KMS-11 (cell line): ENCODE measurements around the gene THUMPD2.

Source experiments
- H2AFZ ChIP-seq: fragments of 200-600 bp; sonication (generic); 2 replicates; pipeline ENCODE4 v1.6.1; 2016; ENCODE audit warnings: antibody characterized with exemption, mixed run types, low read depth
- H3K27ac ChIP-seq: fragments of 200-600 bp; sonication (generic); 2 replicates; pipeline ENCODE4 v1.6.1; 2016; ENCODE audit warnings: mild to moderate bottlenecking, mixed run types
- H3K27me3 ChIP-seq: fragments of 200-600 bp; sonication (generic); 2 replicates; pipeline ENCODE4 v1.6.1; 2017; ENCODE audit warnings: mild to moderate bottlenecking, low read depth, mixed run types, moderate library complexity; ENCODE audit not compliant: insufficient read depth
- H3K36me3 ChIP-seq: fragments of 200-600 bp; sonication (generic); 2 replicates; pipeline ENCODE4 v1.6.1; 2017; ENCODE audit warnings: mild to moderate bottlenecking, mixed run types; ENCODE audit not compliant: insufficient read depth
- H3K4me1 ChIP-seq: fragments of 200-600 bp; sonication (generic); 2 replicates; pipeline ENCODE4 v1.6.1; 2016; ENCODE audit warnings: mild to moderate bottlenecking, low read depth, mixed run types; ENCODE audit not compliant: poor library complexity, severe bottlenecking
- H3K4me2 ChIP-seq: fragments of 200-600 bp; sonication (generic); 2 replicates; pipeline ENCODE4 v1.7.0; 2016; ENCODE audit warnings: mild to moderate bottlenecking, mixed run types
- H3K4me3 ChIP-seq: fragments of 200-600 bp; sonication (generic); IDR thresholded peaks from 2 replicates; pipeline ENCODE4 v1.6.1; 2017; ENCODE audit warnings: low read depth, low read length, mixed read lengths; ENCODE audit not compliant: insufficient read depth
- H3K79me2 ChIP-seq: fragments of 200-600 bp; sonication (generic); 2 replicates; pipeline ENCODE4 v1.6.1; 2016; ENCODE audit warnings: low read depth, mixed run types; ENCODE audit not compliant: insufficient read depth
- H3K9ac ChIP-seq: fragments of 200-600 bp; sonication (generic); 2 replicates; pipeline ENCODE4 v1.6.1; 2016; ENCODE audit warnings: mild to moderate bottlenecking, mixed run types
- H4K20me1 ChIP-seq: fragments of 200-600 bp; sonication (generic); 2 replicates; pipeline ENCODE4 v1.6.1; 2016; ENCODE audit warnings: mild to moderate bottlenecking, mixed run types; ENCODE audit not compliant: insufficient read depth
- TF ChIP-seq, protein P1 (sequence below): fragments of 200-600 bp; sonication (generic); conservative IDR thresholded peaks from 2 replicates; pipeline ENCODE4 v1.6.1; 2017; ENCODE audit warnings: low read depth, mild to moderate bottlenecking, antibody characterized with exemption, low read length, moderate library complexity, mixed read lengths

THUMPD2 gene

DNA sequence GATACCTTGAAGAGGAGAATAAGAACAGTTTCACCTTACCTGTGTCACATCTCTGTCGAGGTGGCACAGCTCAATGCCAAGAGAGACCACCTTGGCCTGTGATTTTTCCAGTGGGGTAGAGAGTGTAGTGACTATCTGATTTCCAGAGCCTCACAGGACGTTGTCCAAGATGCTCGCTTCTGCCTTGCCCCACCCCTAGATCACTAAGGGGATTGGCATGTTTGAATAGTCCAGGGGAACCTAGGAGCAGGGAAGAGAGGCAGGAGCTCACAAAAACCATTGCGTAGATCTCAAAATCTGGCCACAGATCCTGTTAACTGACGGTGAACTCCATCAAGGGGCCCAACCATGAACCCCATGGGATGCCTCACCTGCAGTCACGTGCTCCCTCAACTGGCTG lies 89.2 kb downstream of the THUMPD2 start:
- H3K27ac ChIP-seq = no peak overlapping the region
- H3K36me3 ChIP-seq = no peaks in the 10 kb centered on the region
- no peaks in the 10 kb centered on the region for H3K4me1 ChIP-seq
- no peak overlapping the region for H3K4me3 ChIP-seq
- H3K9ac ChIP-seq = no peak overlapping the region
- TF ChIP-seq, protein P1, sequence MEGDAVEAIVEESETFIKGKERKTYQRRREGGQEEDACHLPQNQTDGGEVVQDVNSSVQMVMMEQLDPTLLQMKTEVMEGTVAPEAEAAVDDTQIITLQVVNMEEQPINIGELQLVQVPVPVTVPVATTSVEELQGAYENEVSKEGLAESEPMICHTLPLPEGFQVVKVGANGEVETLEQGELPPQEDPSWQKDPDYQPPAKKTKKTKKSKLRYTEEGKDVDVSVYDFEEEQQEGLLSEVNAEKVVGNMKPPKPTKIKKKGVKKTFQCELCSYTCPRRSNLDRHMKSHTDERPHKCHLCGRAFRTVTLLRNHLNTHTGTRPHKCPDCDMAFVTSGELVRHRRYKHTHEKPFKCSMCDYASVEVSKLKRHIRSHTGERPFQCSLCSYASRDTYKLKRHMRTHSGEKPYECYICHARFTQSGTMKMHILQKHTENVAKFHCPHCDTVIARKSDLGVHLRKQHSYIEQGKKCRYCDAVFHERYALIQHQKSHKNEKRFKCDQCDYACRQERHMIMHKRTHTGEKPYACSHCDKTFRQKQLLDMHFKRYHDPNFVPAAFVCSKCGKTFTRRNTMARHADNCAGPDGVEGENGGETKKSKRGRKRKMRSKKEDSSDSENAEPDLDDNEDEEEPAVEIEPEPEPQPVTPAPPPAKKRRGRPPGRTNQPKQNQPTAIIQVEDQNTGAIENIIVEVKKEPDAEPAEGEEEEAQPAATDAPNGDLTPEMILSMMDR = no peak
- no peaks in the 10 kb centered on the region for H3K79me2 ChIP-seq
- H3K4me2 ChIP-seq = no peak overlapping the region
- H4K20me1 ChIP-seq = no peaks in the 10 kb centered on the region
- no peaks in the 10 kb centered on the region for H3K27me3 ChIP-seq
- no peak overlapping the region for H2AFZ ChIP-seq

DNA sequence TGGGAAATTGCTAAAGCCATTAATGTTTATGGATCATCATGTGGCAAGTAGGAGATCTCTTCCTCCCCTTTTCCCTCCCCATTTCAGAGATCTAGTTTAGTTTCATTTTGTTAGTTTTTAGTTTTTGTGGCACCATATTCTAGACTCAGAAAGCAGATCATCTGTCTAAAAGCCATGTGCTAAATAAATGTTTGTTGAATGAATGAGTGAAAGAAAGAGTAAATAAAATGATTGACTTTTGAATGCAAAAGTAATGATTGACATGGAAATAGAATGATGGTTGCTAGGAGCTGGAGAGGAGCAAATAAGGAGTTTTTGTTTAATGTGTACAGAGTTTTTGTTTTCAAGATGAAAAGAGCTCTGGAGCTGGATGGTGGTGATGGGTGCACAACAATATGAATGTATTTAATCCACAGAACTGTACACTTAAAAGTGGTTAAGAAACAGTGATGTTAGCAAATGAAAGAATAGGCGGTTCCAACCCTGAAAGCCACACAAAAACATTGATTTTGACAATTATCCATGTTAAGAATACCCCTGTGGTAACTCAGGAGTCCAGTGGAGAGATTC lies 89.7 kb downstream of the THUMPD2 start:
- Histone ChIP-seq H3K4me2 (no peak overlapping the region), H3K36me3 (no peaks in the 10 kb centered on the region), H2AFZ (no peak overlapping the region), H4K20me1 (no peaks in the 10 kb centered on the region), H3K27me3 (no peaks in the 10 kb centered on the region), H3K27ac (no peak overlapping the region), H3K9ac (no peak overlapping the region), H3K79me2 (no peaks in the 10 kb centered on the region), H3K4me3 (no peak overlapping the region), H3K4me1 (no peaks in the 10 kb centered on the region)
- TF ChIP-seq, protein P1 = no peak

GRCh38 chr2:39688181-39688580 lies 90.9 kb downstream of the THUMPD2 start:
- TF ChIP-seq, protein P1 = no peak

DNA sequence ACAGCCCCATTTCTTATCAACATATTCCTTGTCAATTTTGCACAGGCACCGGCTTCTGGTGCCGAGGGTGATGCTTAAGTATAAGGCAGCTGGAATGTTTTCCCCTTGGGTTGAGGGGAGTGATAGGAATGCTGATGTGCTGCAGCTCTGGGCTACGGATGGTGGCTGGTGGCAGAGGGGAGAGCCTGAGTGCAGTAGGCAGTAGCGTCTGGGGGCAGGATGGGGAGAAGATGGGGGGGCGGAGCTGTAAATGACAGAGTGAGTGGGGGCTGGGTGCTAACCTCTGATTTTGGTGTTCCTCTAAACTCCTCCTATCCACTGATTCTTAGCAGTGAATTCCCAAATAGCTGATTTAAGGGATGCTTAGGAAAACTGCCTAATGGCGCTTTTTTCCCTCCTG lies 92.6 kb downstream of the THUMPD2 start:
- Histone ChIP-seq H3K4me2 (no peak overlapping the region), H2AFZ (no peak overlapping the region), H3K9ac (no peak overlapping the region), H3K27me3 (no peaks in the 10 kb centered on the region), H3K4me1 (no peaks in the 10 kb centered on the region), H3K36me3 (no peaks in the 10 kb centered on the region), H3K79me2 (no peaks in the 10 kb centered on the region), H3K27ac (no peak overlapping the region), H3K4me3 (no peak overlapping the region), H4K20me1 (no peaks in the 10 kb centered on the region)
- TF ChIP-seq, protein P1 = no peak

More at GRCh38 chr2:39688181-39688580, 90.9 kb downstream of the THUMPD2 start:
- H4K20me1 ChIP-seq = no peaks in the 10 kb centered on the region
- H3K4me1 ChIP-seq = no peaks in the 10 kb centered on the region
- H3K27me3 ChIP-seq = no peaks in the 10 kb centered on the region
- no peaks in the 10 kb centered on the region for H3K36me3 ChIP-seq
- no peak overlapping the region for H3K4me2 ChIP-seq
- H3K9ac ChIP-seq = no peak overlapping the region
- no peak overlapping the region for H3K4me3 ChIP-seq
- H3K27ac ChIP-seq = no peak overlapping the region
- no peaks in the 10 kb centered on the region for H3K79me2 ChIP-seq
- no peak overlapping the region for H2AFZ ChIP-seq
